Breast epithelium (tissue), 4 donors: ENCODE measurements around the gene ABLIM2. TPM values are rescaled to one million over a fixed set of nuclear protein-coding genes. Genes with fewer than 3 reads are reported as not detected.
A peak's percentile ranks its signal among the peaks of the same experiment; 100 is the strongest.

ENCODE experiments used
- DNase-seq, 2 donors: peaks; one replicate each; pipeline ENCODE4 v3.0.0-alpha.2; 2019; ENCODE audit warnings: low spot score in 2 of 2
- H3K27ac ChIP-seq, 2 donors: fragments of 200-600 bp; sonication (generic) in 1 of 2; one replicate each; pipeline ENCODE4 v1.5.1; 2016 to 2019; ENCODE audit warnings: mild to moderate bottlenecking in 1 of 2
- H3K27me3 ChIP-seq, 2 donors: fragments of 200-600 bp; sonication (generic) in 1 of 2; one replicate each; pipeline versions ENCODE4 v1.5.1 to v1.6.0; 2017 to 2019; ENCODE audit warnings: control low read depth in 1 of 2, mild to moderate bottlenecking in 1 of 2
- H3K36me3 ChIP-seq: fragments of 200-600 bp; one replicate; pipeline ENCODE4 v1.5.1; 2019
- H3K4me1 ChIP-seq, 2 donors: fragments of 200-600 bp; sonication (generic); one replicate each; pipeline ENCODE4 v1.5.1; 2016 to 2019; ENCODE audit warnings: control low read depth in 1 of 2
- H3K4me3 ChIP-seq, 3 donors: fragments of 200-600 bp; sonication (generic); 1 replicate in 2 of 3; 2 replicates in 1 of 3; pipeline ENCODE4 v1.5.1; 2016 to 2019; ENCODE audit warnings: mild to moderate bottlenecking in 3 of 3, moderate library complexity in 2 of 3
- H3K9me3 ChIP-seq, 2 donors: fragments of 200-600 bp; sonication (generic) in 1 of 2; one replicate each; pipeline ENCODE4 v1.5.1; 2016 to 2019; ENCODE audit warnings: control low read depth in 1 of 2
- CTCF ChIP-seq, 3 donors: fragments of 450-650 bp; IDR thresholded peaks; one replicate each; pipeline ENCODE4 v1.5.1; 2016 to 2017; ENCODE audit warnings: antibody characterized with exemption in 3 of 3, mild to moderate bottlenecking in 3 of 3, moderate library complexity in 3 of 3
- POLR2A ChIP-seq: fragments of 450-650 bp; IDR thresholded peaks from one replicate; pipeline ENCODE4 v1.6.1; 2016; ENCODE audit warnings: antibody characterized with exemption, mild to moderate bottlenecking, moderate library complexity
- POLR2AphosphoS5 ChIP-seq, 3 donors: sonication (generic); formaldehyde crosslinking; IDR thresholded peaks; one replicate each; pipeline ENCODE4 v1.6.1; 2017; ENCODE audit warnings: antibody characterized with exemption in 3 of 3
- intact Hi-C: fragments of 100-400 bp; cut with DNase I; formaldehyde crosslinking; loops from one replicate; pipeline ENCODE4 v1.15.1; 2023; ENCODE audit warnings: low total_unique reads
- total RNA-seq, 3 donors: library from RNA; depleted of rRNA; stranded (reverse); fragments of >200 nt; gene quantifications; one replicate each; pipeline ENCODE4 v1.1.0, GENCODE V29; 2016

The ABLIM2 gene
- total RNA-seq, 3 donors from 2014 or later, result 4.8 to 11.5 (median 8.2) TPM

GRCh38 chr4:8200302-8200975, 41.8 kb upstream of the ABLIM2 start:
- intact Hi-C loops, result no loop called here
- Histone ChIP-seq H3K4me1 (peaks cover 0 to 17% of the 10 kb centered on the region in 2 donors), H3K36me3 (no peaks in the 10 kb centered on the region), H3K27ac (peak overlapping the region; percentile 72 to 82), H3K9me3 (no peaks in the 10 kb centered on the region), H3K27me3 (no peaks in the 10 kb centered on the region), H3K4me3 (peak overlapping the region; percentile 48 to 66 (median 53))
- no peak for TF ChIP-seq POLR2AphosphoS5 (IDR thresholded peaks at IDR 0.05)
- no peak for TF ChIP-seq POLR2A
- TF ChIP-seq CTCF (IDR thresholded peaks at IDR 0.05), result no peak
- DNase-seq, result peak in 1 of 2 donors; percentile 69

GRCh38 chr4:8199594-8200301, 41.1 kb upstream of the ABLIM2 start:
- DNase-seq, result no peak
- Histone ChIP-seq H3K4me1 (peaks cover 0 to 17% of the 10 kb centered on the region in 2 donors), H3K36me3 (no peaks in the 10 kb centered on the region), H3K9me3 (no peaks in the 10 kb centered on the region), H3K4me3 (peak overlapping the region; percentile 48 to 66 (median 53)), H3K27me3 (no peaks in the 10 kb centered on the region), H3K27ac (peak overlapping the region; percentile 72 to 82)
- TF ChIP-seq CTCF (IDR thresholded peaks at IDR 0.05) (no peak), POLR2AphosphoS5 (IDR thresholded peaks at IDR 0.05) (no peak), POLR2A (no peak)
- intact Hi-C loops, result no loop called here

GRCh38 chr4:8198906-8199593, 40.4 kb upstream of the ABLIM2 start, which contains the start of gene SH3TC1:
SH3TC1 (plus strand) TSS chr4:8199290; CDS start chr4:8205195, 5,905 bp downstream.
- Histone ChIP-seq H3K27ac (peak within 1 kb of the TSS; percentile 72 to 82), H3K27me3 (no peaks in the 10 kb centered on the region), H3K36me3 (no peaks in the 10 kb centered on the region), H3K4me1 (peaks cover 0 to 17% of the 10 kb centered on the region in 2 donors), H3K4me3 (peak within 1 kb of the TSS; percentile 48 to 66 (median 53)), H3K9me3 (no peaks in the 10 kb centered on the region)
- DNase-seq, result peak; percentile 69 to 81
- TF ChIP-seq POLR2A (no peak), POLR2AphosphoS5 (IDR thresholded peaks at IDR 0.05) (peak in 1 of 3 donors; percentile 53)
- intact Hi-C loops, result no loop called here

GRCh38 chr4:8198206-8198905, 39.7 kb upstream of the ABLIM2 start:
- Histone ChIP-seq H3K9me3 (no peaks in the 10 kb centered on the region), H3K4me3 (peak overlapping the region in 2 of 3 donors; percentile 48 to 66), H3K27ac (peak overlapping the region; percentile 72 to 82), H3K36me3 (no peaks in the 10 kb centered on the region), H3K4me1 (peaks cover 0 to 17% of the 10 kb centered on the region in 2 donors), H3K27me3 (no peaks in the 10 kb centered on the region)
- DNase-seq, result peak in 1 of 2 donors; percentile 43
- no peak for TF ChIP-seq POLR2A
- no peak for TF ChIP-seq CTCF (IDR thresholded peaks at IDR 0.05)
- TF ChIP-seq POLR2AphosphoS5 (IDR thresholded peaks at IDR 0.05), result no peak
- intact Hi-C loops, result no loop called here

- no peak overlapping the region for H3K27ac ChIP-seq
- TF ChIP-seq CTCF (IDR thresholded peaks at IDR 0.05), result no peak
- no peak for TF ChIP-seq POLR2A
- TF ChIP-seq POLR2AphosphoS5 (IDR thresholded peaks at IDR 0.05), result no peak
- H3K4me1 ChIP-seq, result peaks cover 0 to 17% of the 10 kb centered on the region in 2 donors
- no peaks in the 10 kb centered on the region for H3K36me3 ChIP-seq
- no peak overlapping the region for H3K4me3 ChIP-seq
- no peaks in the 10 kb centered on the region for H3K9me3 ChIP-seq
- no peaks in the 10 kb centered on the region for H3K27me3 ChIP-seq
- intact Hi-C loops, result no loop called here
- DNase-seq, result no peak
Observed at GRCh38 chr4:8197521-8197920, 38.9 kb upstream of the ABLIM2 start.
